Islet of Langerhans (tissue), 1 donor: Measurements from ENCODE around the gene ZBTB4.

ENCODE experiments used
- FAIRE-seq: peaks from one replicate; lab custom pipeline; 2011; peaks lifted over from hg19 to GRCh38; lab: Jason Lieb, UNC

Gene ZBTB4

GRCh38 chr17:7468804-7469389 is 10.5 kb downstream of the ZBTB4 start:
- FAIRE-seq: no peak

- FAIRE-seq: no peak
These were observed 11.1 kb downstream of the ZBTB4 start for GRCh38 chr17:7468290-7468689.

GRCh38 chr17:7467498-7467897 is 11.9 kb downstream of the ZBTB4 start:
- FAIRE-seq: no peak

- FAIRE-seq: no peak
These were observed 12.6 kb downstream of the ZBTB4 start for GRCh38 chr17:7466639-7467341.

GRCh38 chr17:7466318-7466638 is 13.2 kb downstream of the ZBTB4 start:
- no peak for FAIRE-seq

- FAIRE-seq: no peak
These were observed 13.7 kb downstream of the ZBTB4 start for GRCh38 chr17:7465597-7466275.

- no peak for FAIRE-seq
These were observed 15.3 kb downstream of the ZBTB4 start for GRCh38 chr17:7464081-7464480.

- FAIRE-seq: no peak
These were observed 16.0 kb downstream of the ZBTB4 start for GRCh38 chr17:7463372-7463846.

GRCh38 chr17:7462474-7463371 is 16.7 kb downstream of the ZBTB4 start:
- FAIRE-seq: no peak

GRCh38 chr17:7460850-7461660 is 18.4 kb downstream of the ZBTB4 start:
- FAIRE-seq: no peak

- no peak for FAIRE-seq
These were observed 19.4 kb downstream of the ZBTB4 start for GRCh38 chr17:7459961-7460545.

- no peak for FAIRE-seq
These were observed 31.0 kb downstream of the ZBTB4 start for GRCh38 chr17:7448461-7448860.

- no peak for FAIRE-seq
These were observed 33.8 kb downstream of the ZBTB4 start for GRCh38 chr17:7445619-7445968.

GRCh38 chr17:7444682-7445618 is 34.5 kb downstream of the ZBTB4 start, which contains the start of gene CHRNB1:
TSS of gene CHRNB1 (plus strand) at chr17:7445061. CDS start at chr17:7445128, 67 bp downstream.
- no peak for FAIRE-seq

- FAIRE-seq: no peak
These were observed 35.6 kb downstream of the ZBTB4 start for GRCh38 chr17:7443499-7444485.

- FAIRE-seq: no peak
These were observed 37.3 kb downstream of the ZBTB4 start for GRCh38 chr17:7442142-7442541.

- no peak for FAIRE-seq
These were observed 38.2 kb downstream of the ZBTB4 start for GRCh38 chr17:7441266-7441665.

GRCh38 chr17:7440834-7441195 is 38.6 kb downstream of the ZBTB4 start:
- no peak for FAIRE-seq
